WI38 (cell line): Measurements from ENCODE around the gene MYL12A.

Experiments
- H3K4me3 ChIP-seq: 2 replicates; pipeline ENCODE4 v1.5.1; 2011; ENCODE audit warnings: low read depth, mild to moderate bottlenecking, control low read depth, low read length
- TF ChIP-seq, protein P1 (sequence below): IDR thresholded peaks from 2 replicates; pipeline ENCODE4 v1.5.1; 2012; ENCODE audit warnings: low read depth, mild to moderate bottlenecking, control low read depth, low read length

MYL12A gene

DNA sequence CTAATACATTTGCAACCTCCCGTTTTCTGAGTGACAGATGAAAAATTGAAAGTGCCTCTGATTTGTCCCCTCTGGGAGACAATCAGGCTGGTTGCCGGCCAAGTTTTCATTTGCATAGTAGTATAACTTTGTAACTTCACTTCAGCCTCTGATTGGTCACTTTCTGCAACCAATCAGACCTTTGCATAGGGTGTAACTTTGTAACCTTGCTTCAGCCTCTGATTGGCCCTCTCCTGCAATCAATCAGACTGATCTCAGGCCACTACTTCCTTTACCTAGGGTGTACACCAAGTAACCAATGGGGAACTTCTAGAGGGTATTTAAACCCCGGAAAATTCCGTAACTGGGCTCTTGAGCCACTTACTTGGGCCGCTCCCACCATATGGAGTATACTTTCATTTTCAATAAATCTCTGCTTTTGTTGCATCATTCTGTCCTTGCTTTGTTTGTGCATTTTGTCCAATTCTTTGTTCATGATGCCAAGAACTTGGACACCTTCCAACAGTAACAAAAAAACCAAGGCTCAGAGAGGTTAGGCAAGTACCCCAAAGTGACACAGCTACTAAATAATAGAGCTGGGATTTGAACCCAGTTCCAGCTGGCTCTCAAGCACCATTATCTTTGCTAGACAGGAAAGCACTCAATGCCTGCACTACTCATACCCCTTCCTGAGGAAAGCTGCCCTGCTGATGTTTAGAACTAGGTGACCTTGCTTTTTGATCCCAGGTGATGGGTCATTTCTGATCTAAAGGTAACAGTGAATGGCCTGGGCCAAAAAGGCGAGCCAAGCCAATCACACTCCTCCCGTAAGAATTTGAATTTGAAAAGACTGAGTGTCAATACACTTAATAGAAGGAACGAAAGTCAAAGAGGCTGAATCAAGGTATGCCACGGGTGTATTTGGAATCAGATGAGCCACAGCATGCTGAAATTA, 16.9 kb upstream of the MYL12A start:
- TF ChIP-seq, protein P1, sequence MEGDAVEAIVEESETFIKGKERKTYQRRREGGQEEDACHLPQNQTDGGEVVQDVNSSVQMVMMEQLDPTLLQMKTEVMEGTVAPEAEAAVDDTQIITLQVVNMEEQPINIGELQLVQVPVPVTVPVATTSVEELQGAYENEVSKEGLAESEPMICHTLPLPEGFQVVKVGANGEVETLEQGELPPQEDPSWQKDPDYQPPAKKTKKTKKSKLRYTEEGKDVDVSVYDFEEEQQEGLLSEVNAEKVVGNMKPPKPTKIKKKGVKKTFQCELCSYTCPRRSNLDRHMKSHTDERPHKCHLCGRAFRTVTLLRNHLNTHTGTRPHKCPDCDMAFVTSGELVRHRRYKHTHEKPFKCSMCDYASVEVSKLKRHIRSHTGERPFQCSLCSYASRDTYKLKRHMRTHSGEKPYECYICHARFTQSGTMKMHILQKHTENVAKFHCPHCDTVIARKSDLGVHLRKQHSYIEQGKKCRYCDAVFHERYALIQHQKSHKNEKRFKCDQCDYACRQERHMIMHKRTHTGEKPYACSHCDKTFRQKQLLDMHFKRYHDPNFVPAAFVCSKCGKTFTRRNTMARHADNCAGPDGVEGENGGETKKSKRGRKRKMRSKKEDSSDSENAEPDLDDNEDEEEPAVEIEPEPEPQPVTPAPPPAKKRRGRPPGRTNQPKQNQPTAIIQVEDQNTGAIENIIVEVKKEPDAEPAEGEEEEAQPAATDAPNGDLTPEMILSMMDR: no peak
- H3K4me3 ChIP-seq: no peak overlapping the region

DNA sequence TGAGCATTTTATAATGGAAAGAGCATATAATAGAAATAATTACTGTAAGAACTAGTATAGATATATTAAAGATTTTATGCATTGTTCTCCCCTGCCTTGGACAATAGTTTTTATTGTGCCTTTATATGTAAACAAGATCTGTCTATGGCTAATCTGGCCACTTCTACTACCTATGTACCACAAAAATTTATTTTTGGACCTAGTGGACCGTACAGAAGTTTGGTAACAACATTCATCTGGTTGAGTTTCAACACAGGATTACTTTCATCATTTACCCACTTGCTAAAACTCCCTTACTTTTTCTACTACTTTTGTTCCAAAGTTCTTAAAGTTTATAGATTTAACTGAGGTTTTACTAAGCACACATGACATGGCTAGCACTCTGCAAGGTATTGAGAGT, 14.6 kb upstream of the MYL12A start:
- TF ChIP-seq, protein P1: no peak
- H3K4me3 ChIP-seq: no peak overlapping the region

DNA sequence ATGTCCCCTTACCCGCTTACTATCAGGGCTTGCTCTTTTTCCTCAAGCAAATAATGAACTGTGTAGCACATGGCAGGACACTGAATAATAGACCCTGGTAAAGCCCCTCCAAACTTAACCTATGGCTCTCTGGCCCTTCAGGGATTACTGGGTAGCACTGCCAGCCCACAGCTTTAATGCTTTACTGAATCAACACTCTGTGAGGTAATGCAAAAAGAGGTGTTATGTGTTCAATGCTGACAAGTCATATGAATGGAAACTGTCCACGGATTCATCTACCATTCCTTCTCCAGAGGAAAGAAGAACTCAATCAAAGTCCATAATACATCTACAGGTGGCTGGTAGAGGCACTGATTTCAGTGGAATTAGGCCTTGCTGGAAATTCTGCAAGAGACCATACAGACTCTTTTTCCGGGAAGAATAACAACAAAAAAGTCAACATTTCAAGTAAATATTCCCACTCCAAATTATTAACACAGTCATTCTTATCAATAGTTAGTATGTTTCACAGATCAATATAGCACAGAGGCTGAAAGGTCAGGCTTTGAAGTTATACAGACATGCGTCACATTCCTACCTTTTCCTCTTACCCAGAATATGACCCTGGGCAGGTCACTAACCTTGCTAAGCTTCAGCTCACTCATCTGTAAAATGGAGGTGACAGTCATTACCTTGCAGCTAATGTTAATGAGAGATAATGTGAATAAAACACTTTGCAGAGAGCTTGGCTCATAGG, 14.0 kb upstream of the MYL12A start:
- TF ChIP-seq, protein P1: no peak
- H3K4me3 ChIP-seq: no peak overlapping the region

DNA sequence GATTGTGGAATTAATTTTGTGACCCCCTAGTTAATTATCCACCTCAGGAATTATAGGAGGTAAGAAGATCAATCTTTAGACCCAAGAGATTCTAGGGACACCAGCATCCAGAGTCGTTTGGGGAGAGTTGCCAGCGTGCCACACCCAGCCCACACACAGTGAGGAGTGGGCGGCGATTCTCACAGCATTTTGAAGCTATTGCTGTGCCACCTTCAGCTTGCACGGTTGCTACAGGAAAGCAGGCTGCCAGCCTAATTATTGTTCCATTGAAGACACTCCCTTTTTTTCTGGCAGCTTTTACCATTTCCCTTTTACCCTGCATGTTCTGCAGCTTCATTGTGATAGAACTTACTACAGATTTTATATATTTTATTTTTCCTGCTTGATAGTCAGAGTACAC, 13.1 kb upstream of the MYL12A start:
- TF ChIP-seq, protein P1: no peak
- no peak overlapping the region for H3K4me3 ChIP-seq

DNA sequence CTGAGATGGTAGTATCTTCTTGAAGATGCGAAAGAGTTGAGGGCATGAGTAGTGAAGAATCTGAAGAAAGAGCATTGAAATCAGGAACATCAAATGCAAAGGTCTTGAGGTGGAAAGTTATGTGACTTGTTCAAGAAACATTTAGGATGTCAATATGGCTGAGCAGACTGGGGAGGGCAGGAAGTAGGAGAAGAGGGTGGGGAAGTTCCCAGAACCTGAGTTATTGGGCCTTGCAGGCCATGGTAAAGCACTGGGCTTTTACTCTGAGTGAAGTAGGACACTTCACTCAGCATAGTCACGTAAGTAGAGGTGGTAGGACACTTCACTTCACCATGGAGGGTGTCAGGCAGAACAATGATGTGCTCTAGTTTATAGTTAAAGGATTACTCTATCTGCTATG, 11.8 kb upstream of the MYL12A start:
- TF ChIP-seq, protein P1: no peak
- no peak overlapping the region for H3K4me3 ChIP-seq

DNA sequence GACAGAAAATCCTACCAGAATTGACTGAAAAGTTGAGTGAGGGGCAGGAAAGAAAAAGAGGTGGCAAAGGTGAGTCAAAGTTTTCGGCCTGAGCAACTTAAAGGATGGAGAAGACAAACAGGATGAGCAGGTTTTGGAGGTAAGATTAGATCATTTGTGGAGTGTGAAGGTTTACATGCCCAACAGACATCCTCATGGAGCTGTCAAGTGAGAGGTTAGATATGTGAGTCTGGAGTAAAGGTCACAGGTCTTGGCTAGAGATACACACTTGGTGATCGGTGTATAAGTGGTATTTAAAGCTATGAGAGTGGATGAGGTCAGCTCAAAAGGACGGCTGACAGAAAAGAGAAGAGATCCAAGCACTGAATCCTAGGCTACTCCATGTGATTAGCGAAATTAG, 11.1 kb upstream of the MYL12A start:
- H3K4me3 ChIP-seq: no peak overlapping the region
- TF ChIP-seq, protein P1: no peak

DNA sequence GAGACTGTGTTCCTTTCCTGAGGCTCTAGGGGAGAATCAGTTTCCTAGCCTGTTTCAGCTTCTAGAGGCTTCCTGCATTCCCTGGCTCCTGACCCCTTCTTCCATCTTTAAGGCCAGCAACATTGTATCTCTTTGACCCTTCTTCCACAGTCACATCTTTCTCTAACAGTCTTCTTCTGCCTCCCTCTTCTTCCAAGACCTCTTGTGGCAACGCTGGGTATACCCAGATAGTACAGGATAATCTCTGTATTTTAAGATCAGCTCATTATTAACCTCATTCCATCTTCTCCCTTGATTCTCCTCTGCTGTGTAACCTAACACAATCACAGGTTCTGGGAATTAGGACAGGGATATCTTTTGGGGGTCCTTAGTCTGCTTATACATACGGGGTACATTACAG, 8.9 kb upstream of the MYL12A start:
- H3K4me3 ChIP-seq: no peak overlapping the region
- TF ChIP-seq, protein P1: no peak
